ENCODE results near the gene PNMA6E. TPM values are rescaled to one million over a fixed set of nuclear protein-coding genes. Genes with fewer than 3 reads are reported as not detected.
"Not testable (repeated sequence)": the region's sequence is repeated elsewhere in the genome, so short reads cannot be mapped to it uniquely, and the experiment has no call there.

The PNMA6E gene
- total RNA-seq, 4 donors from 2014 or later = not detected

DNA sequence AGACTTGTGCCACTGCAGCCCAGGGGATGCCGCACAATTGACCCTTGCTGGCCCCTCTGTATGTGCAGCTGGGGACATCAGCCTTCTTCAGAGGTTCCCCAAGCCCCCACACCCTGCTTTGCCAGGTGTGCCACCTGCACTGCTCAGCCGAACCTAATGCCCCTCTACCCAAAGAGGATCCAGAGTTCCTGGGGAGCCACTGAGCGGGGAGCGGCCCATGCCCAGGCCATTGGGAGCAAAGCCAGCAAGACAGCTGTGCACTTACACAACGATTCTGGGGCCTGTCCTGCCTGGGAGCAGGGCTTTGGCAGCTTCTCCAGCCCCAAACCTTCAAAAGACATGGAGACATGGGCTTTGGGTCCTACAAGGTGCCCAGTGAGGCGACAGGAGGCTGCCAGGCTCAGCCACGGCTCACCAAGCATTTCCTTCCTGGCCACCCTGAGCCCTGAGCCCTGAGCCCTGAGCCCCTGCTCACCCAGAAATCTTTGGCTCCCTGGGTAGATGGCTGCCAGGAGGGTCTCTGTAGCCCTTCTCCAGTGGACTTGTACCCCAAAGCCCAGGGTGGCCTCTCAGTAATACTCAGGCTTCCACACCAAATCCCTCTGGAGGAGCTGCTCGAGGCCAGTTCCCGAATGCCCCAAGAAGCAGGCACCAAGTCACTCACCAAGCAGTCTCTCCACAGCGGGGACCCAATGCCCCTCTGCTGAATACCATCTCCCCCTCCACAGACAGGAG lies 13.0 kb downstream of the PNMA6E start:
- TF ChIP-seq, protein P1, sequence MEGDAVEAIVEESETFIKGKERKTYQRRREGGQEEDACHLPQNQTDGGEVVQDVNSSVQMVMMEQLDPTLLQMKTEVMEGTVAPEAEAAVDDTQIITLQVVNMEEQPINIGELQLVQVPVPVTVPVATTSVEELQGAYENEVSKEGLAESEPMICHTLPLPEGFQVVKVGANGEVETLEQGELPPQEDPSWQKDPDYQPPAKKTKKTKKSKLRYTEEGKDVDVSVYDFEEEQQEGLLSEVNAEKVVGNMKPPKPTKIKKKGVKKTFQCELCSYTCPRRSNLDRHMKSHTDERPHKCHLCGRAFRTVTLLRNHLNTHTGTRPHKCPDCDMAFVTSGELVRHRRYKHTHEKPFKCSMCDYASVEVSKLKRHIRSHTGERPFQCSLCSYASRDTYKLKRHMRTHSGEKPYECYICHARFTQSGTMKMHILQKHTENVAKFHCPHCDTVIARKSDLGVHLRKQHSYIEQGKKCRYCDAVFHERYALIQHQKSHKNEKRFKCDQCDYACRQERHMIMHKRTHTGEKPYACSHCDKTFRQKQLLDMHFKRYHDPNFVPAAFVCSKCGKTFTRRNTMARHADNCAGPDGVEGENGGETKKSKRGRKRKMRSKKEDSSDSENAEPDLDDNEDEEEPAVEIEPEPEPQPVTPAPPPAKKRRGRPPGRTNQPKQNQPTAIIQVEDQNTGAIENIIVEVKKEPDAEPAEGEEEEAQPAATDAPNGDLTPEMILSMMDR (IDR thresholded peaks at IDR 0.05) = no peak
- TF ChIP-seq POLR2A (IDR thresholded peaks at IDR 0.05) = no peak
- no peaks in the 10 kb centered on the region for H3K9me3 ChIP-seq
- no peaks in the 10 kb centered on the region for H3K36me3 ChIP-seq
- no peak for DNase-seq
- H3K4me1 ChIP-seq = no peaks in the 10 kb centered on the region
- H3K27me3 ChIP-seq = no peaks in the 10 kb centered on the region
- no peak overlapping the region for H3K4me3 ChIP-seq
- H3K27ac ChIP-seq = no peak overlapping the region
- intact Hi-C loops (cut with DNase I; ENCODE audit: low total_unique reads) = no loop called here

DNA sequence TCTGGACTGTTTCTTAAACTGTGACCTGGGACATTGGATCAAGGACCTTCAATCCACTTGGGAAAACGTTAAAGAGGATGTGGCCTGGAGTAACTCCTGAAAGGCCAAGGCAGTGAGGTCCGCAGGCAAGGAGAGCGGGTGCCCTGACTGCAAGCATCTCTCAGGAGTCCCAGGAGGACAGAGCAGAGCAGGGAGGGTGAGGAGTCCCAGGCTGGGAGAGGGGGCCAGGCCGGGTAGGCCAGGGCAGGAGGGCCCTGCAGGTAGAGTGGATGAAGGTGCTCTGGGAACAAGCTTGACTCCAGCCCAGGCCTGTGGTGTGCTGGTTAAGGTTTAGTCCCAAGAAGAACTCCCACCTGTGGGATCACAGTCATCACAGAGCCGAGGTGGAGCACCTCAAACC lies 13.8 kb downstream of the PNMA6E start:
- Histone ChIP-seq H3K4me3 (no peak overlapping the region), H3K27ac (no peak overlapping the region), H3K27me3 (no peaks in the 10 kb centered on the region), H3K9me3 (no peaks in the 10 kb centered on the region), H3K36me3 (no peaks in the 10 kb centered on the region), H3K4me1 (no peaks in the 10 kb centered on the region)
- no peak for DNase-seq
- TF ChIP-seq, protein P1 (IDR thresholded peaks at IDR 0.05) = no peak
- no peak for TF ChIP-seq POLR2A (IDR thresholded peaks at IDR 0.05)
- intact Hi-C loops (cut with DNase I; ENCODE audit: low total_unique reads) = no loop called here

DNA sequence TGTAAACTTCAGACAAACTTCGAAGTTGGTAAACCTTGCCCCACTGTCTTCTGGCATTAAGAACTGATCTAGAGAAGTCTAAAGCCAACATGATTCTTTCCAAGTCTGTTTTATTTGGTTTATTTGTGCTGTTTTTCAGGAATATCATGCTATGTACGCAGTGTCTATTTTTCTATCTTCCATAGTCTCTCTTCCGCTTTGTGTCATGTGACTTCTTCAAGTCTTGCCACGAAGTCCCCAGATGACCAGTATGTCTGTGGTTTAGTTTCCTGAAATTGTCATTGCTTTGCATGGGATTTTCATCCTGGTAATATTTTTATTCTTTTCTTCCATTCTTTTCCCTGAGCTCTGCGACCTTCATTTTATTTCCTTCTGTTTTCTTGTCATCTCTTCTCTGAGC lies 15.1 kb downstream of the PNMA6E start:
- H3K27me3 ChIP-seq = no peaks in the 10 kb centered on the region
- no peak overlapping the region for H3K4me3 ChIP-seq
- H3K4me1 ChIP-seq = no peaks in the 10 kb centered on the region
- H3K36me3 ChIP-seq = no peaks in the 10 kb centered on the region
- no peak for DNase-seq
- TF ChIP-seq, protein P1 (IDR thresholded peaks at IDR 0.05) = no peak
- TF ChIP-seq POLR2A (IDR thresholded peaks at IDR 0.05) = no peak
- intact Hi-C loops (cut with DNase I; ENCODE audit: low total_unique reads) = no loop called here
- no peaks in the 10 kb centered on the region for H3K9me3 ChIP-seq
- no peak overlapping the region for H3K27ac ChIP-seq

DNA sequence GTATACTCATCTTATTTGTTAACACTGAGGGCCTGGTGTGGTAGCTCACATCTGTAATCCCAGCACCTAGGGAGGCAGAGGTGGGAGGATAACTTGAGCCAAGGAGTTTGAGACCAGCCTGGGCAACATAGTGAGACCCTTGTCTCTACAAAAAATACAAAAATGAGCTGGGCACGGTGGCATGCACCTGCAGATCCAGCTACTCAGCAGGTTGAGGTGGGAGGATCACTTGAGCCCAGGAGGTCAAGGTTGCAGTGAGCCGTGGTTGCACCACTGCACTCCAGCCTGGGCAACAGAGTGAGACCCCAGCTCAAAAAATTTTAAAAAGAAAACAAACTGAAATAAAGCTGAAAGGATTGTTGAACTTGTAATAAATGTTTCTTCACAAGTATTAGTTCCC lies 16.2 kb downstream of the PNMA6E start:
- H3K9me3 ChIP-seq; intact Hi-C loops (cut with DNase I; ENCODE audit: low total_unique reads); H3K4me1 ChIP-seq; H3K36me3 ChIP-seq; H3K4me3 ChIP-seq; DNase-seq; H3K27ac ChIP-seq; H3K27me3 ChIP-seq: not testable (repeated sequence)

DNA sequence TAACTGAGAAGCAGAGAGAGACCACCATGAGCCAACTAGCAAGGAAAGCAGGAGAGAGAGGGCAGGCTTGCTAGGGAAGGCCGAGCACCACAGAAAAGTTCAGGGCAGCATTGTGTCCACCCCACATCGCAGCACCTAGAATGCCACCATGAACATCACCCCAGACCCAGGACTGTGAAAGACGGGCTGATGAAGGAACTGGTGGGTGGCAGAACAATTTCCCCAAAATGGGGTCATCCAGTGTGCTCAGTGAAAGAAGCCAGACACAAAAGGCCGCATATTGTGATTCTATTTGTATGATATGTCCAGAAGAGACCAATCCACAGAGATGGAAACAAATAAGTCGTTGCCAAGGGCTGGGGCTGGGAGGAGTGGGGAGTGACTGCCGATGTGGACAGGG lies 16.8 kb downstream of the PNMA6E start:
- TF ChIP-seq, protein P1 (IDR thresholded peaks at IDR 0.05) = no peak
- no peak for TF ChIP-seq POLR2A (IDR thresholded peaks at IDR 0.05)
- no peak overlapping the region for H3K4me3 ChIP-seq
- H3K36me3 ChIP-seq = no peaks in the 10 kb centered on the region
- DNase-seq = no peak
- intact Hi-C loops (cut with DNase I; ENCODE audit: low total_unique reads) = no loop called here
- H3K4me1 ChIP-seq = no peaks in the 10 kb centered on the region
- H3K27me3 ChIP-seq = no peaks in the 10 kb centered on the region
- H3K9me3 ChIP-seq = no peaks in the 10 kb centered on the region
- no peak overlapping the region for H3K27ac ChIP-seq

All from uterus (tissue), 4 donors.